ENCODE measurements around the gene LSAMP.
A peak's percentile ranks its signal among the peaks of the same experiment; 100 is the strongest.

The LSAMP gene

DNA sequence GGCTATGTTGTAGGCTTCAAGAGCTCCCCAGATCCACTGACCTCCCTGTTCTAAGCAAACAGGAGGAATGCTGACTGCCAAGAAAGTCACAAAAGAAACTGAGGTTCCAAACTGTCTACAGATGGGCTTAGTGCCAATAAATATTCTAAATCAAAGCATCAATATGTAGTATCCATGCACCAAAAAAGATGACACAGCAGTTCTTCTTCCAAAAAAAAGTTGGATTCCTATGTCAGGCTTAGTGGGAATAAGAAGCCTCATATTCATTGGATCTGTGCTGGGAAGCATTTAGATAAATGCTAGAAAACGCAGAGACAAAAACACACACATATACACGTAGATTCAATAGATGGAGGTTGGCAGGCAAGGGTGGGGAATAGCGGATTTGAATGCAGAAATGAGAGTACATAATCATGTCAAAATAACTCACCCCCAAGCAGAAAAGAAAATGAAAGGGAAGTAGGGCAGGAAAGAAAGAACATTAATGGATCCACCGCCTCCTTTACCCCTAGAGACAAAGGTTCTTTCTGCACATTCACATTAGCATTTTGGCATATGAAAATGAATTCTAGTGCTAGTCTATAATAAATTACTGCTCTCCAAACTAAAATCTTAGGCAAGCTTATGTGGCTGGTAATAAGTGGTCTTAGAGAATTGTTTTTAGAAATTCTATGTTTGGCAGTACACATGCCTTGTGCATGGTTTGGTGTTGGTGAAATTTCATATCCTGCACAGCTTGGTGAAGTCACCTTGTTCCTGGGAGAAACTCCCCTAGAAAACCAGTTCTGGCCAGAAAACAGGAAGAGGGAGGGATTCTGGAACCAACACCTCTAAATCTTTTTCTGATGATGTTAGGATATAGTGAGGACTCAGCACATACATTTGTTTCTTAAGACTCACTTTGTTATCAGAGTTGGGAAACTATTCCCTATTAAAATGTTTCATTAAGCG, 283.4 kb downstream of the LSAMP start:
- DNase-seq (ENCODE audit: low spot score), result no peak

DNA sequence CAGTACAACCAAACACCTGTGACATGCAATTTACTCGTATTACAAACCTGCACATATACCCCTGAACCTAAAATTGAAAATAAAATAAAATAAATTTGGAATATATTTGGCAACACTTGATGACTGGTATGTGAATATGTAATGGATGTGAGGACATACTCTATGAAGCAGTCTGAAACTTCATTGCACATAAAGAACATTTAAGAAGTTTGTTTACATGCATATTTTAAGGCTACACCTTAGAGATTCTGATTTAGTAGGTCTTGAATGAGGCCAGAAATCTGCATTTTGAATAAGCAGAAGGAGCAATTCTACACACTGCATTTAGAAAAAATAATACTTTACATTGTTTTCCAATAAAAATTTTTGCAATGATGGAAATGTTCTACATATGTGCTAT, 284.7 kb downstream of the LSAMP start:
- DNase-seq (ENCODE audit: low spot score), result no peak

GRCh38 chr3:116155841-116156240, 289.4 kb downstream of the LSAMP start:
- DNase-seq (ENCODE audit: low spot score), result no peak

DNA sequence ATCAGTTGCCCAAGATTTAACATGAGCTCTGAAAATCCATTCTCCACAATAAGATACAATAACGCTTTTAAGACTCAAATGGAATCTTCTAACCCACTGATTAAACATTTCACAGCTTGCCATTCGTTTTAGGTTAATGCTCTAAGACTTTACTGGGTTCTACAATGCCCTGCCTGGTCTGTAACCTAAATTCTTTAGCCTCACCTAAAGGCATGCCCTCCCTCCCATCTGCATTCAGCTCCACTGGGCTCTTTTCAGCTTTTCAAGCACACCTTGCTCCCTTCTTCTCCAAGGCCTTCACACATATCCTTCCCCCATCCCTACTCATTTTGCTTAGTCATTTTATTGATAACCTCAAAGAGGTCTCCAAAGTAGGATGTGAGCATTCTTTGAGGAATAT, 290.9 kb downstream of the LSAMP start:
- no peak for DNase-seq (ENCODE audit: low spot score)

DNA sequence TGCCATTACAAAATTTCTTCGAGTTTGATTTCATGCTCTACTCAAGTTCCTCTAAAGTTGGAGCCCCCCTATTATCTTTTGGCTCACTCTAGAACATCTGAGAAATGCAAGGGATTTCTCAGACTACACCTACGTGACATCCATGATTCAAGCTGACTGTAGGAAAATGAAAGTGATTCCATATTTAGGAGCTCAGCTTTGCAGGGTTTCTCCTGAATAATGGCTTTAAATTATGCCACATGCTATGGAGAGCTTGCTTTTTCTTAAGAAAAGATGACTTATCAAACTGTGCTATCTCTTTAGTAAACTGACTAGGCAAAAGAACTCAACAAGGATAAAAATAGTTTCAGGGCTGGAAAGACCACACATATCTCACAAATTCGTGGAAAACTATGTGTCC, 292.1 kb downstream of the LSAMP start:
- DNase-seq (ENCODE audit: low spot score), result no peak

DNA sequence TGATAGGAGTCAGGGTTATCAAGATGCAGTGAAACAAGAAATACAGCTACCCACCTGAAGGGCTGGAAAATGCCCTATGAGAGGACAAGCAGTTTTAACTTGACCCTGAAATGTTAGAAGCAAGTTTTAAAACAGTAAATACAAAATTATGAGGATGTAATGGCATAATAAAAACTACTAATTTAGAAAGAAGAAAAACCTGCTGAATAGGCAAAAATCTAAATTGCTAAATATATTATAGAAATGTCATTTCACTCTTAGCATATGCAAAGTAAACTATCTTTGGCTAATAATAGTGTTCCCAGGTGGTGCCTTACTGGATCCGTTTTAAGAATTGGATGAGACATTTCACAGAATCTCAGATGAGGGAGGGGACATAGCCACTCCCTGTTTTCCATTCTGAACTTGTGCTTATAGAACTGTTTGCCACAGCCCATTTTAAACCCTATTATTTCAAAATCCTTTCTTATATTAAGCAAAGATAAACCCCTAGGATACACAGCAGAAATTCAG, 294.6 kb downstream of the LSAMP start:
- no peak for DNase-seq (ENCODE audit: low spot score)

DNA sequence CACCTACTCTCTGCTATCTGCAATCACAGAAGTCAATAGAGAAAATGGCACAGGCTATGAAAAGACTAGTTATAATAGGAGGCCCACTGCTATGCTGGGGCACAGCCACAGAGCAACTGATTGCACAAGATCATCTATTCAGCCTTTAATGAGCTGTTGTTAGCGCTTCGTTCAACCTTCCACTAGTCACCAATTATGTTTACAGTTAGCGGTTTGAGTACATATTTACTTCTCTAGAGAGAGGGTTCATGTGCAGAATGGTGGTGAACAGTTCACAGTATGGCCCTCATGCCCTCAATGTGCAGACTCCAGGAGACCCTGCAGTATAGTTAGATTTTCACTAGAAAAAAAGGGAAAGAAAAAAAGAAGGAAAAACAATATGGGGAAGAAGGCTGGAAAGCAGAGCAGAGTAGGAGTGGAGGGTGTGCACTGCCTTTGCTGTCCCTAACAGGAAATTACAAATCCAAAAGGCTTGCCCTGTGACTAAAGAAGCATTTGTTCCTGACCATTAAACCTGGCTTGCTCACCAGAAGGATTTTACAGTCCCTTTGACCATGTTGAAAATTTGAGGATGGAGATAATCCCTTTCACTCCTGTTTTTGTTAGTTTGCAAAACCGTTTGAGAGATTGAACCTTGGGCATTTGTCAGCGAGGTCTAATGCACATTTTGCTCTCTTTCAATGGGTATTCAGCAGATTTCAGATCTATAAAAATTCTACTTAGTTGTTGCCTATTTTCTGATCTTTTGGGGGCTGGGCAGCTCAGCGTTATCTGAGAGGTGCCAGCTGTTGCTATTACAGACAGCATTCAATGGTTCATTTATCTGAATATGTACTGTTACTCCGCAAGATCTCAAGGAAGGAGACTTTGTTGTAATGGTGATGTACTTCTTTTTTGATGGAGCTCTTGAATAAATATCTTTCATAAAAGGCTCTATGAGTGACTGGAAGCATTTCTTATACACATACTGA, 296.1 kb downstream of the LSAMP start:
- no peak for DNase-seq (ENCODE audit: low spot score)

GRCh38 chr3:116145613-116146012, 299.7 kb downstream of the LSAMP start:
- no peak for DNase-seq (ENCODE audit: low spot score)

DNA sequence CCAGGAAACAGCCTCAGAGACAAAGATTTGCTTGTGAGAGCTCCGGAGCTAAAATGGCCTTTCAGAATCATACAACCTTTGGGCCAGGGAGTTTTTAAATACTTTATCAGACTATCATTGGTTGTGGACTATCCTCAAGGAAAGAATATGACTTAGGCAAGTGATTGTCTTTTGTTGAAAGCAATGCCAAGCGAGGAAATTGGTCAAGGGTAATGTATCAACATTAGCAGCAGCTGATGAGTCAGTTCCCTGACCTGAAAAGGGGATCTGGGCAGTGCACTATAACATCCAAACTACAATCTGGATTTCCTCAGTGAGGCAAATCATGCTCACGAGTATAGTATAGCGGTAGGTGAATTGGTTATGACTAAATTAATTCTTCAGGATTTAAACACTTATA, 303.6 kb downstream of the LSAMP start:
- DNase-seq (ENCODE audit: low spot score), result no peak

- DNase-seq (ENCODE audit: low spot score), result peak; percentile 47
Observed at GRCh38 chr3:116140100-116140689, 305.1 kb downstream of the LSAMP start.

DNA sequence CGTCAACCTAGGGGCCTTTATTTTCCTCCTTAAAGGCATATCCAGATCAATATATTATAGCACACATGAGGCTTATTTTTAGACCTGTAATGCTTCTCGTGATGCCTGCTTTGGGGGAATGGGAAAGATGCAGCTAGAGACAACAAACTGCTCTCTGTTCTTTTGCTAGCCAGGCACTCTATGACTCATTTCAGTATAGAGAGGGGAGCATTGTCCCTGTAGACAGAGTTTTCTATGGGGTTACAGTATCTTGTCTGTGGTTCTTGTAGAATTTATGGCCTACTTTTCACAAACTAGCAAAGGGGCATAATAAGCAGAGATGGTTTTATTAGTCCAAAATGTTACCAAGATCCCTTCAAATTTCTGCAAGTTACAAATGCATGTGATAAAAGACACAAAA, 305.6 kb downstream of the LSAMP start:
- DNase-seq (ENCODE audit: low spot score), result no peak

DNA sequence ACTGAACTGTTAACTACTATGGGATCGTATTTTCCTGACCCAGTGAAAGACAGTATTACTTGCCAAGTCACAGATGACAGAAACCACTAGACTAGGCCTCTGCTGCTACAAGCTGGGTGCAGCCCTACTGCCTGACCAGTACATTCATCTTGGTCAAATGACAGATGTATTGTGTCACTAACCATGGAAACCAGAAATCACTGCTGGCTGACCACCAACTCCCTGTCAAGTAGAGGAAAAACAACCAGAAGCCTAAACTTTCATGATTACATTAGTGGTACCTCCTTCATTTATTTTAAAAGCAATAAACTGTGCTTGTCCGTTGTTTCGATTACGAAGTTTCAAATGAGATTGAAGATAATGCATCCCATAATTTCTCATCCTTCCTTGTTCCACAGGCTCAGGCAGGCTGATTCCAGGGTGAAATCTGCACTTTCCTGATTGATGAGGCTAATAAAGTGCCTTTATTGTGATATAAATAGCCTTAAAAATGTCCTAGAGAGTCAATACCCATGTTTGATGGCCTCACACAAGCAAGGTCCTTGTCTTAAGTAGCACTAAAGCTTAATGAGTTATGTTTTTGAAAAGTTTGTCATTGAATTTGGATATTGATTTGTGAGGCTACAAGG, 309.7 kb downstream of the LSAMP start:
- no peak for DNase-seq (ENCODE audit: low spot score)

- DNase-seq (ENCODE audit: low spot score), result no peak
Observed at GRCh38 chr3:116129187-116129946, 315.9 kb downstream of the LSAMP start.

- no peak for DNase-seq (ENCODE audit: low spot score)
Observed at GRCh38 chr3:116127464-116127863, 317.8 kb downstream of the LSAMP start.

GRCh38 chr3:116124166-116124565, 321.1 kb downstream of the LSAMP start:
- DNase-seq (ENCODE audit: low spot score), result no peak

DNA sequence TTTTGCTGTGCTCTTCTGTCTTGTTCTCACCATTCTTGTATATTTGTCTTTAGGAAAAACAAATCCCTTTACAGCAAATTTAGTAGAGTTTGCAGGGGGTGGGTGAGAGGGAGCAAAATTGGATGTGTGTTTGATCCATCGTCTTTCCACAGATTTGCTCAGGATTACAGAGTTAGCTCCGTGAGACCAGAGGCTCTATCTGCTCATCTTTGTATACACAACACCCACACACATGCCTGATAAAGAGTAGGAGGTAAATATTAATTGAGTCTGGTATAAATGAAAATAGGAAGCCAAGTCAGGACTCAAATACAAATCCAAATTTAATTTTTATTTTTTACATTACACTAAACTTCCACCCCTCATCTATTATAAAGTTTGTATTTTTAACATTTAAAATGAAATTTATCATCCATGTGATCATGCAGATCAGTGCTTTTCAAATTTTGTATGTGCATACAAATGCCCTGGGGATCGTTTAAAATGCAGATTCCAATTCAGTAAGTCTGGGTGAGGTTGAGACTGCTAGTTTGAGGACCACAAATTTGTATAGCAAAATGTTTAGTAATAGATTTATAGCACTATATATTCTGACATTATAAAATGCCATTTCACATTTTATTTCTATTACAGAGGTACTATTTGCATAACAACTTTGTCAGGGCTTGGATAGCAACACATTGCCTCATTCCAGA, 326.7 kb downstream of the LSAMP start:
- no peak for DNase-seq (ENCODE audit: low spot score)

DNA sequence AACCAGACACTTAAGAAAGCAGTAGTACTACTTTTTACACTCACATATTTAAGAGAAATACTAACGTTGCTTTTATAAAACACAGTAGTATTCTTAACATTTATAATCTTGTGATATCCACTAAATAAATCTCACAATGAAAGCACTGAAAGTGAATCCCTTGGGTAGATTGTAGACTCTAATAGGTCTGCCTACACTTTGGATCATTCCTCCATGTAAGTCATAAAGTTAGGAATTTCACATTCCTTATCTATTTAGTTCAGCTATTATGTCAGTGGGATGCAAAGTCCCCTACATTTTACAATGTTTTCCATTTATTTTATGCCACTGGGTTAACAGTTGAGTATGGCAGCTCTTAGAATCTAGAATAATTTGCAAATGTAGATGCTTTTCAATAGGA, 330.7 kb downstream of the LSAMP start:
- DNase-seq (ENCODE audit: low spot score), result no peak

GRCh38 chr3:116112696-116113095, 332.6 kb downstream of the LSAMP start:
- no peak for DNase-seq (ENCODE audit: low spot score)

DNA sequence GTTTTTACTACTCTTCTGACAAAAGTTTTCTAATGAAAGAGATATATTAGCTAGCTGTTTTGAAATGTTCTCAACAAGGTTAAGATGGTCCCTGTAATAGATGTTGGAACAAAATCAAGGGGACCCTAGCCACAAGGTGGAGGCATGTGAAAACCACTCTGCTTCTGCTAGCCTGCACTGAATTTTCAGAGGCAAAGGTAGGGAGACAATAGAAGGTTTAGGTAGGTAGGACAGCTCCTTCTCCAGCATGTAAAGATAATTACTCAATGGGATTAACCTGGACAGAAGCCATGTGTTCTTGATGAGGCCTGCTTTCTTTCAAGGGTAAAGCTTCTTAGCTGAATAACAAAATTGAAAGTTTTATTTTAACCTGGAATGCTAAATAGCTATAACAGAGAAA, 333.5 kb downstream of the LSAMP start:
- DNase-seq (ENCODE audit: low spot score), result no peak

GRCh38 chr3:116103868-116104530, 341.3 kb downstream of the LSAMP start:
- DNase-seq (ENCODE audit: low spot score), result no peak

Measured in NAMALWA (cell line).